ENCODE data around the gene PIK3R3.
A peak's percentile ranks its signal among the peaks of the same experiment; 100 is the strongest.

PIK3R3 gene

DNA sequence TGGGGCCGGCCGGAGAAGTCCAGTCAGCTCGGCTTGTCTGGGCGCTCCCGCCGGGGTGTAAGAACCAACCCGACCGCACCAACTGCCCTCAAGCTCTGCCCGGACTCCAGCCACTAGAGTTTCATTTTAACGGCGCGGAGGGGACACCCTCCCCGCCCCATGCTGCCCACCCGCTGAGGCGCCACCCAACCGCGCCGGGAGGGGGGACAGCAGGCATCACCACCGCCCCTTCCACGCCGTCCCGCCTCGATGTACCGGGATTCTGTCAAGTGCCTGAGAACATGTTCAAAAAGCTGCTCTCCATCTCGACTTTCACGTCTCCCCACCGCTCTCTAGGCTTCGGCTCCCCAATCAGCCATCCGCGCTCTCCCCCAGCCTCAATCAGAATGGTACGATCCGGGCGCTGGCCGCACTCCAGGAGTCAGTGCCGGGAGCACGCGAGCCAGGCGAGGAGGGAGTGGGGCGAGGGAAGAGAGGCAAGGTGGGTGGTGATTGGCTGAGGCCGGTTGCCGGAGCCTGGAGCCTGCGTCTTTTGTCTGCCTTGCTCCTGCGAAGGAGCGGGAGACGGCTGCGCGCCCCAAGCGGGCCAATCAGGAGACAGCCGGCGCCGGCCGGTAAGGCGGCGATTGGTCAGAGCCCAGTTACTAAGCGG is at the start of gene PIK3R3:
Gene PIK3R3, minus strand, starts transcription at position 101 of the 652 bp plus-strand sequence. CDS start 677 bp downstream, outside the sequence.
- peak; percentile 99 for DNase-seq

DNA sequence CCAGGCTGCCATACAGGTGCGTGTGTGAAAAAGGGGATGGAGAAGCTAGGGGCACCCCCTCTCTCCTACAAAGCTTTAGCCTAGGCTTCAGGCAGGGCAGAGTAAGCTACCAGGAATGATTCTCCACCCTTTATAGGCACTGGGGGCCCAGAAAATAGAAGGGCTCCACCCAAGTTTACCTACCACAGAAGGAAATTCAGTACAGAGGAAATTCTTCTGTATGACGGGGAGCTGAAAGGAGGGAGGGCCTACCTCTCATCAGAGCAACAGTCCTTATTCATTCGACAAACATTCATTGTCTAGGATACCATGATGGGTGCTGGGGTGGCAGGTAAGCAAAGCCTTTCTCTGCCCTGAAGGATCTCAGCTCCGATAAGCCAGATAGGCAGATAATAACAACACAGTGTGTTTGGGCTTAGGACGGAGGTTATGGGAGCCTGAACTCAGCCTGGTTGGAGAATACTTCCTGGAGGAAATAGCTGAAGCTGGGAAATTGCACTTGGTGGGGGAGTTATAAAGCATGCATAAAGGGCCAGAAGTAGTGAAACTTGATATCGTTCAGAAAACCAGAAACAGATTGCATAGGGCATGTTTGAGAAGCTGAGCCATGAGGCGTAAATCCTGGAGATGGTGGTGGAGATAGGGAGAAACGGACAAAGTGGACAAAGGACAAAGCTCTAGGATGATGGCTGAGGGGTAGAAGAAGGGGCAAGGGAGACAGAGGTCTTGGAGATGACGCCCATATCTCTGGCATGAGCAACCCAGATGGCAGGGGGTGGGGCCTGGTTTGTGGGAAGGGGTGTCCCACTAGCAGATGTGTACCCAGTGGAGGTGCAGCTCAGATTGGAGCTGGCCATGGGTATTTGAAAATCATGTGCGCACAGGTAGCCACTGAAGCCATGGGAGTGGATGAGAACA is 49.2 kb upstream of the PIK3R3 start:
- DNase-seq, result no peak

DNA sequence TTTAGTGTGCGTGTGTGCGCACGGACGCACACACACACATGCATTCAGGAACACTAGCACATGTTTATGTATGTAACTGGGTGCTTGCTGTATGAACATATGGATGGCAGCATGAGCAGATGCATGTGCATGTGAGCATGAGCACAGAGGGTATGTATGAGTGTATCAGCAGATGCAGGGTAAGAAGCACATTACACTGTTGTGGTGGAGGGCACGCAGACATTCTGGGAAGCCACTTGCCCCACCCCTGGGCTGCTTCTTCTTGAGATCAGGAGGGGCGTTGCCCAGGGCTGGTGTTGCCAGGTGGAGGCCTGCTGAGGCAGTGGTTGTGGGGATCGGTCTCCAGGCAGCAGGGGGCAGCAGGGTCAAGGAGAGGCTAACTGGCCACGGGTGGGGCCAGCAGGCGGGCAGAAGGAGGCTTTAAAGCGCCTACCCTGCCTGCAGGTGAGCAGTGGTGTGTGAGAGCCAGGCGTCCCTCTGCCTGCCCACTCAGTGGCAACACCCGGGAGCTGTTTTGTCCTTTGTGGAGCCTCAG is 47.7 kb upstream of the PIK3R3 start:
- DNase-seq, result no peak

DNA sequence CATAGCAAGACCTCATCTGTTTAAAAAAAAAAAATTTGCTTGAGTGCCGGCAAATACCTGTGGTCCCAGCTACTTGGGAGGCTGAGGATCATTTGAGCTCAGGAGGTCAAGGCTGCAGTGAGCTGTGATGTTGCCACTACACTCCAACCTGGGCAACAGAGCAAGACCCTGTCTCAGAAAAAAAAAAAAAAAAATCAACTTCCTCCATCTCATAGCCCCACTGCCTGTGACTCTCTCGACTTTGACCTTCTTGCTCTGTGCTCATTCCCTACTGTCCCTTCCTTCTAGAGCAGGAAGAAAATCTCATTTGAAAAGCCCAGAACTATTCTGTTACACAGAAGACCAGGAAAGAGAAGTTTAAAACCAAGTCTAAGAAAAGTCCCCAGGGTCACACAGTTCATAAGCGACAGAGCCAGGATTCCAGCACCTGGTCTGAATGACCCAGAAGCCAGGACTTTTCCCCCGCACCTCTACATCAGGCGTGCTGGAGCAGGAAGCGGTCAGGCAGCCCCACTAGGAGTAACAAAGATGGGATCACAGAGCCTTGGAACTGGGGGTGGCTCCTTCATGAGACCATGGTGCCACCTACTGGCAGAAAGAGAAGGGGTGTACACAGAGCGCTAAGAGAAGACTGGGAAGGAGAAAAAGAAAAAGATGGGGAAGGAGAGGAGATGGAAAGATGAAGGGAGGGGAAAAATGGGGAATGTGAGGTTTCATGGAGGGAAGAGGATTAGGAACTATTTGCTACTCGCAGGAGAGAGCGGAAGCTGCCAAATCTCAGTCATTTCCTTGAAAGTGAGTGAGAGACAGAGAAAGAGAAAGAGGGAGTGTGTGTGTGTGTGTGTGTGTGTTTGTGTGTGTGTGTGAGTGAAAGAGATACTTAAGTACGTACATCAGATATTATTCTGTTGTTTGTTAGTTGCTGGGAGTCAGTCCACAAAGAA is 47.0 kb upstream of the PIK3R3 start:
- peak; percentile 76 for DNase-seq

DNA sequence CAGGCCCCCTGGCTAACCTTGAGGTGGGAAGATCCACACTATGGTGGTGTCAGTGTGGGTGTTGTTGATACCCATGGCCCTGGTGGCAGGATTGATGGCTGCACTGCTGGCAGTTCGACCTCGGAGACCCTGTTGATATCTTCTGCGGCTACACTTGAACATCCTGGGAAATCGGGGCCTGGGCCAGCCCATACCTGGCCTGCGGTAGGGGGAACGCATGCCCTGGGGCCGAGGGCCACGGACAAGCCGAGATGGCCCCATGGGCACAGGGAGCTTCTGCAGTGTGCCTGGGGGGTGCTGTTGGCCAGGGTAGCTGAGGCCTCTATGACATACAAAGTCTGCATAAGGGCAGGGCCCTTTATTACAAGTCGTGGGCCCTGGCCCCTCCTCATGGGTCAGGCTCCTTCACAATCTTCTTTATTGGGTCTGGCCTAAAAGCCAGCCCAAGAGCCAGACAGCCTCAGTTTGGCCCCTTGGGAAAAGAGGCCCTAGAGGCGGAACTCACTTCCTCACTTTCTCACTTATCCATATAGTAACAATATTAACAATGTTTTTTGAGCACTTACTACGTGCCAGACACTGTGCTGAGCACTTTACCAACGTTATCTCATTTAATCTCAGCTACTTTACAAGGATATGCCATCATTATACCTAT is 43.9 kb upstream of the PIK3R3 start, which contains the start of gene P3R3URF:
Gene P3R3URF, minus strand, starts transcription at position 278 of the 655 bp plus-strand sequence. Its CDS starts 17 bp downstream, at position 261.
- no peak for DNase-seq

DNA sequence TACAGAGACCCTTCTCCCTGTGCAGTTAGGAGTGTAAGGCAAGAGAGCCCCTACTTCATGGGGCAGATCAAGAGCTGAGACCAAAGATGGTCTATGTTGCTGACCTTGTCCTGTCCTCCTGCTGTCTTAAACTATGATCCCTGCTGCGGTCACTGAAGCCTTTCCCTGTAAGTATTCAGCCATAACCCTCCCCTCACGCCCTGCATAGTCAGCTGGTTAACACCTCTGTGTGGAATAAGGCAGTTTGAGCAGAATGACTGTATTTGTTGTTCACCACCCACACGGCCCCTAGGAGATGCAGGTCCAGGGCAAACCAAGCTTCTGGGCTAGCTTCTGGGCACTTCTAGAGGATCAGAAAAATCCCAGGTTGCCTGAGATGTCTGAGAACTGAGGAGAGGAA is 42.8 kb upstream of the PIK3R3 start:
- no peak for DNase-seq

DNA sequence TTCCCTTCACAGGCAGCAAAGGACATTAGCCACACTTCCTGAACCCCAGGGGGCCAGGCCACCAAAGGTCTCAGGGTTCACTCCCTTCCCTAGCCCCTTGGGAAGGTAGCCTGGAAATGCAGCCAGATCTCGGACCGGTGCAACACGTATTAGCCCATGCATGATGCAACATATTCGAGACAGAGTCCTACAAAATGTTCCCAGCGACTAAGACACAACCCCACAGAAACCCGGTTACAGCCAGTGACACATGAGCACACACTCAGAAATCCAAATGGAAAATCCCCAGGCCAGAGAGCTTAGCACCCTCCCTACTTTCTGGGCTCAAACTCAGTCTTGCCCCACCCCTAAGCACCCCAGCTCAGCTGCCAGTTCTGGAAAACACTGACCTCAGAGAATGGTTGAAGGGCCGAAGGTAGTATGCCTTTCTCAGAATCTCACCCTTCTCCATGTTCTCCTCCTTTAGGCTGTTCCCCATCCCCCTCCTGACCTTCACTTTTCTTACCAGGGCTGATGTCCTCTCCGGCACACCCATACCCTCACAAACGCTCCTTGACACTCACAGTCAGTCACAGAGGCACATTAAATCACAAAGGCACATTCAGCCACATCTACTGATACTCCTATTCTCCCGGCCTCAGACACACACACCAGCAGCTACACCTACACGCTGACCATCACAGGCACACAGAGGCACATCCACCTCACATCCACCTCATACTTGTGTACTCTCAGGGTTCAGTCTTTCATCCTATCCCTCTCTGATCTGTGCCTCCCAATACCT is 42.2 kb upstream of the PIK3R3 start, which contains the start of gene TSPAN1:
Gene TSPAN1, plus strand, starts transcription at position 640 of the 784 bp plus-strand sequence. CDS start 6,021 bp downstream, outside the sequence.
- no peak for DNase-seq

DNA sequence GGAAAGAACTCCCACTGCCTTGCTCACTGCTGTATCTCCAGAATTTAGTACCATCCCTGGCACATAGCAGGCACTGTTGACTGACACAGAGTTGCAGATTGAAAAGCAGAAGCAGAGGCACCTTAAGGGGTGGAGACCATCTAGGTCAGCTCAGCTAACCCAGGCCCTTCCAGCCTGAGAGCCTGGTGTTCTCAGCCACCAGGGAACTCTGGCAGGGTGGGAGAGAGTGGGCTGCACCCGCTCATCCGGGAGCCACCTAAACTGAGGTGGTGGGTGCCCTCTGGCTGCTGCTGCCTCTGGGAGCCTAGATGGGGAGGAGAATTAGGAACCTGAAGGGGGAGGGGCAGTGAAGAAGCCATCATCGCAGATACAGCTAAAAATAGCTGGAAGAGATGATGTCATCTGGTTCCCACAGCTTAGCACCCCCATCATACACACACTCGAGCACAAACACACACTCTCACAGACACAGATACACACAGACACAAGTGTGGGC is 41.0 kb upstream of the PIK3R3 start:
- no peak for DNase-seq

DNA sequence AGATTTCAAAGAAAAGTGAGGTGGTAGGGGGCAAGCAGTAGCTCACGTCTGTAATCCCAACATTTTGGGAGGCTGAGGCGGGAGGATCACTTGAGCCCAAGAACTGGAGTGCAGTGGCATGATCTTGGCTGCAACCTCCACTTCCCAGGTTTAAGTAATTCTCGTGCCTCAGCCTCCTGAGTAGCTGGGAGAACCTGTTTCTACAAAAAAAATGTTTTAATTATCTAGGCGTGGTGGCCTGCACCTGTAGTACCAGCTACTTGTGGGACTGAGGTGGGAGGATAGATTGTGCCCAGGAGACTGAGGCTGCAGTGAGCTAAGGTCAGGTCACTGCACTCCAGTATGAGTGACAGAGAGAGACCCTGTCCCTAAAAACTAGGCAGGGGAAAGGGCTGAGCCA is 39.9 kb upstream of the PIK3R3 start:
- no peak for DNase-seq

DNA sequence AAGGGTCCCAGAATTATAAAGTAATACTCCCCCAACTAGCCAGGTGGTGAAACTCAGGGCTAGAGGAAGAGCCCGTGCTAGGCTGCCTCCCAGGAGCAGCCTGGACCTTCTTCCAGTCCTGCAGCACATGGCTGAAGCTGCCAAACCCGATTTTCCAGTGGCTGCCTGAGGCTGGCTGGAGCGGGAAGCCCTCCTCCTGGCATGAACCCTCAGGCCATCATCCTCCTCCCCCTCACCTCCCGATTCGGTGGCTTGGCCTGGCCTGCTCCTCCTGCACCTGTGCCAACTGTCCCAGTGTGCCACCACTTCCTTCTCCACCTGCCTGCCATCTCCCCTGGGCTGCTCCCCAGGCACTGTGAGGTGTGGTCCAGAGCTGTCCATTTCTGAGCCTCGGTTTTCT is 39.4 kb upstream of the PIK3R3 start:
- DNase-seq, result no peak

DNA sequence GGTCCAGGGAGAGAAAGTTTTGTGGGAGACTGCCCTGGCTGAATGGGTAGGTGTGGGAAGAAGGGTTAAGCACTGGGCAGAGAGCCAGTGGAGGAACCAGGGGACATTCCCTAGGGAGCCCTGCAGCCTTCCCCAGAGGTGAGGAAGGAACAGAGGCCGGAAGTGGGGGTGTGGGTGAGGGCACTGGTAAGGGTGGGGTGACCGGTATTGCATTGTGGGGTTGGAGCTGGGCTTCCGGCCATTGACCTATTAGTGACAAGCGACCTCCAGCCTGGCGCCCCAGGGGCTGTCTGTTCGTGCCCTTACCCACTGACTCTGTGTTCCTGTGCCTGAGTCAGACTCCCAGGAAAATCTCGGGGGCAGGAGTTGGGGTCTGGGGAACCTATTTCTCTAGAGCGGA is 38.9 kb upstream of the PIK3R3 start:
- DNase-seq, result no peak

DNA sequence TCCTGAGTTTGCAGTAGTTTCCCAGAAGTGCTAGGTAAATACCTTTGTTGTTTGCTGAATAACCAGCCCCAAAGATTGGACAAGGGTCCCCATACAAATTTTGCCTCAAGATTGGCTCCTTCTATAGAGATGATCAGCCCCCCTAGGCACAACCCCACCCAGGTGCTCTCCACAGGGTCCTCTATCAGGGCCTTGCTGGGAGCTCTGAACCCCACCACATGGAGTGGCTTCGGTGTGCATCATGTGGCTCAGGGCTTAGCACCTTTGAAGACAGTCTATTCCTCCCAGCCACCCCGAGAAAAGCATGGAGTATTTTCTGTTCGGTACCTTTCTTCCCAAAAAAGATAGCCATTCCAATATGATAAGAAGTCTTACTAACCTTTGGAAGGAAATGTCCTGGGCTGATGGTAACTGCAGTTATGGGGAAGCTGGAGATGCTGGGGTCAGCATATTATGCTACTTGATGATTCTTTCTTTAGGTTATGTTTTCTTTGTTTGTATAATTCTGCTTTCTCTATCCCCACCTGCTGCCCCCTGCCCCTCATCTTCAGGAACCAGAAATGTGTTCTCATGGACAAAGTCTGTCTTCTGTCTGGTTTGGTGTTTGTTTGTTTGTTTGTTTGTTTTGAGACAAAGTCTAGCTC is 37.5 kb upstream of the PIK3R3 start:
- no peak for DNase-seq

DNA sequence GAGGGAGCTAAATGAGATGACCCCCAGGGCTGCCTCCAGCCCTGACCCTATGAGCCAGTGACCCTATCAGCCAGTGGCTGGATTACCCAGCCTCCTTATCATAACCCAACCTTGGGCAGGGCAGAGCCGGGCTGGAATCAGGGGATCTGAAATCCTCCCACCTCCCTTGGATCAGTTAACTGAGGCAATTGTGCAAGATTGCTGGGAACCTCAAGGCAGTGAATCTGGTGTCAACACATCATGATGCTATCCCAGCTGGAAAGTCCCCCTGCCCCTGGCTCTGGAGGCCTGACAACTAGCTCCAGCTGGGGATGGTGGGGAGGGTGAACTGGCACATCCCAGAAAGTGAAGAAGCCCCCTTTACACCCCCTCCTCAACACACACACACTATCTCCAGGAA is 36.0 kb upstream of the PIK3R3 start:
- DNase-seq, result no peak

DNA sequence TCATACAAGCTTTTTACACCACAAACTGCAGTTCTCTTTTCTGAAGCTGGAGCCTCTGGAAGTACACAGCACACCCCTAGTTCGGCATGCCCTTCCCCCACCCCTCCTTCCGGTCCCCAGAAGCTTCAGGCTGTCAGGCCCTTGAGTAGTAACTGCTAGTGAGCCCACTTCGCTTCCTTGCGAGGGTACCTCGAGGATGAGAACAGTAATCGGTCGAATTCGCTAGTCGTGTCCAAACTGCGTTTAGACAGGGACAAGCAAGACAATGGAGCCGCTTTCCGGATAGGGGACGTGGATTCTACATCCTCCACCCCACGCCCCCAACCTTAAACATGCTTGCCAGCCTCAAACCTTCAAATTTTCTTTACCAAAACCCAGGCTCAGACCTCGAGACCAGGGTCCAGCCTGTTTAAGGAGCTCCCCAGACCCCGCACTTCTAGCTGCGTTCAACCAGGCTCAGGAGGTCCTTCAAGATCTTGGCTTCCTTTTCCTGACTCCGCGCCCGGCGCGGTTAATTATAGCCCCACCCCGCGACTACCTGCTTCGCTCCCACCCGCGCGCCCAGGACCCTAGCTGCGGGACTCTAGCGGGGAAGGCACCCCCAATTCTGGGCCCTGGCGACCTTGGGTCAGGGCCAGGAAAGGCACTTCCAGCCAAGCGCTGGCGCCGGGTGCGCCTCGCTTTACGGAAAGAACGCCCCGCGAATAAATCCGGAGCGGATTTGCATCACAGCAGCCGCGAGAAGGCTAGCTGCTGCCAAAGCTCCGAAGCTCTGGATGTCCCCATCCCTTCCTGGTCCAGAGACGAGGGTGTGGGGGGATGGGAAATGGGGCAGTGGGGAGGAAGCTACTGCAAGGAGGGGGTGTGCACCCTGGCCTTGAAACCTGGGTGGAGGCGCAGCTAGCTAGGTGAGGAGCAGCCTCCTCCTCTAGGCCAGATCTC is 34.4 kb upstream of the PIK3R3 start:
- DNase-seq, result no peak

DNA sequence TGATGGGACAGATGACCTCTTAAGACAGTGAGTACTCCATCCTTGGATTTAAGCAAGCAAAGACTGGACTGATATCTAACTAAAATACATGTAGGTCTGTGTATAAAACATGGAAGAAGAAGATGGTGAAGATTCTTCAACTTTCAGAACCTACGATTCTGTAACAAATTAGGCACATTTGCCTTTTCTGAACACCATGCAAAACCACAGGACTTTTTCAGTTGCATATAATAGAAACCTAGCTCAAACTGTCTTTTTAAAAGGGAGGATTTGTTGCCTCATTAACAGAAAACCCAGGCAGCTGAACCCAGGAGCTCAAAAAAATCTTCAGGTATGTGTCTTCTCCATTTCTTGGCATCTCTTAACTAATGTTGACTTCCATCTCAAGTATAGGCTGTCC is 27.8 kb upstream of the PIK3R3 start:
- no peak for DNase-seq

DNA sequence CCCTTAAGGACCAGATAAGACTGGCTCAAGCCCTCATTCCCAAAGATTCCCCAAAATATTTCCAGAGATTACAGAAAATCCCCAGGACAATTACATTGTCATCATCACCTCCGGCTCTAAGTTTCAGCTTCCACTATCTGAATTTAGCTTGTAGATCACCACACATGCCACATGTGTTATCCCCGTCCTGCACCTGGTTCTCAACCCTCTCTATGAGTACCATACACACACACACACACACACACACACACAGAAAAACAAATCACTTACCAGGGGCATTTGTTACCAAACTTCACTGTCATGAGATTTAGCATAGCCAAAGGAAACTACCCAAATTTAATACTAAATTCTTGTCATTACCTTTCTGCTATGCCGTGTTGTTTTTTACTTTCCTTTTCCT is 27.1 kb upstream of the PIK3R3 start:
- no peak for DNase-seq

DNA sequence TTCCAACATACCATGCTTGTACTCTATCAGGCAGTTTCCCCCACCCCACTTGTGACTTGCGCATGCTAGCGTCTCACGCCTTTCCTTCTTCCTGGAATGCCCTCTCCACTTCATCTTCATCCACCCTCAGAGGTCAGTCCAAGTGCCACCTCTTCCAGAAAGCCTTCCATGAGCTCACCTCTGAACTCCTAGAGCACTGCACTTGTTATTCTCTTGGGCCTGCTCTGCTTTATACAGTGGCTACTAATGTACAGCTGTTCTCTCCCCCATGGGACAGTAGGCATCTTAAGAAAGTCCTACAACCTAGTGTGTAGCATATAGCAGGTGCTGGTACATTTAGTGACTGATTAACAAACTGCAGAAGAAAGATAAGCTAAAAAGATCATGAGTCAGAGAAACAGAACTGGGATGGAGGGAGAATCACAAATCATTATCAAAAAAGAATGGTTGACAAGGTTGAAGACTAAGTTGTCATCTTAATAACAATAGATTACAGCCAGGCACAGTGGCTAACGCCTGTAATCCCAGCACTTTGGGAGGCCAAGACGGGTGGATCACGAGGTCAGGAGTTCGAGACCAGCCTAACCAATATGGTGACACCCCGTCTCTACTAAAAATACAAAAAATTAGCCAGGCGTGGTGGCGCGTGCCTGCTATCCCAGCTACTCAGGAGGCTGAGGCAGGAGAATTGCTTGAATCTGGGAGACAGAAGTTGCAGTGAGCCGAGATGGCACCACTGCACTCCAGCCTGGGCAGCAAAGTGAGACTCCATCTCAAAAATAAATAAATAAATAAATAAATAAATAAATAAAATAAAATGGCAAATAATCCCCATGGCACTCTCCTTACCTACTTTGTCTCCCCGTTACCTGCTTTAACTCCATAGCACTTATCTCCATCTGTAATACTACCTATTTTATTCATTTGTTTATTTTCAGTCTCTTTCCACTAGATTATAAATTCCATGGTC is 26.2 kb upstream of the PIK3R3 start:
- DNase-seq, result no peak

DNA sequence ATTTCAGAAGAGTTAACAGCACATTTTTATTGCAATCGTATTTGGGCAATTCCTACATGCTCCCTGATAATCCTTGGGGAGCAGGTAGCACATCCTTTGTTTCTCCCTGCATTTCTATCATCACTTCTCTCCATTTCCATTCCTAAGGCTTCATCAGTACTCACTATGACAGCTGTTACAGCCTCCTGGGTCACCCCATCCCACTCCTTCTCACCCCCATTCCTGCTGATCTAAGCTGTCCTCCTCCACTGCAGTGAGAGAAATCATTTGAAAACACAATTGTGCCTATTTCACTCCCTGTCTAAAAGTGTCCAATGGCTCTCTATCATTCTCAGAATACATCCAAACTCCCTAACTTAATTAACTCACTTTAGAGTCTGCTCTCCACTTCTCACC is 25.5 kb upstream of the PIK3R3 start:
- DNase-seq, result no peak

Data from T1000 (cell line).